HG03175 (cell line): Measurements from ENCODE around the gene ZSWIM1.
"Not testable (repeated sequence)": the region's sequence is repeated elsewhere in the genome, so short reads cannot be mapped to it uniquely, and the experiment has no call there.

Source experiments
- ATAC-seq: cut with Tn5 transposase; IDR thresholded peaks from one replicate; pipeline ENCODE4 v1.9.1; 2021; ENCODE audit warnings: mild to moderate bottlenecking, moderate library complexity; ENCODE audit not compliant: unreplicated experiment

The ZSWIM1 gene

GRCh38 chr20:45887346-45887715, 6.3 kb downstream of the ZSWIM1 start, which contains the start of gene SPATA25:
Gene SPATA25, minus strand, starts transcription at chr20:45887622. Its CDS starts 32 bp downstream, at chr20:45887590.
- ATAC-seq, result no peak

DNA sequence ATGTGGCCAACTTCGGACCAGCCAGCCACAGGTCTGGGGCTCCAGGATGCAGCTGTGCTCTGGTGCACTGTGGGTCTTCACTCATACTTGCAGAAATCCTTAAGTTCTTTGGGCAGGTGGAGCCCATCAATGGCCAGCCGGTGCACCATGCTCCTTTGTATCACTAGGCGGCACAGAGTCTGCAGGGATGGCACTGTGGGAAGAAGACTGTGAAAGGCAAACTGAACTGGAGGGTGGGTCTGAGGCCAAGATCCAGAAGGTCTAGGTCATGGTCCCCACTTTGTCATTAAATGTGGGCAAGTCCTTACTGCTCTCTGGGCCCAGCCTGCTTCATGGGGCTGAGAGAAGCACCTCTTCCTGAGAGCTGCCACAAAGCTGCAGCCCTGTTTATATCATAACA, 7.7 kb downstream of the ZSWIM1 start:
- ATAC-seq, result no peak

- ATAC-seq, result peak; percentile 6
These were observed 9.3 kb downstream of the ZSWIM1 start for GRCh38 chr20:45890077-45890984.

GRCh38 chr20:45890985-45891983, 10.3 kb downstream of the ZSWIM1 start, which contains the start of the genes CTSA and NEURL2:
Gene CTSA, plus strand, starts transcription at chr20:45891335. Its CDS starts 234 bp downstream, at chr20:45891569.
Gene NEURL2, minus strand, starts transcription at chr20:45891208. Its CDS starts 217 bp downstream, at chr20:45890991.
- peak; percentile 78 for ATAC-seq

DNA sequence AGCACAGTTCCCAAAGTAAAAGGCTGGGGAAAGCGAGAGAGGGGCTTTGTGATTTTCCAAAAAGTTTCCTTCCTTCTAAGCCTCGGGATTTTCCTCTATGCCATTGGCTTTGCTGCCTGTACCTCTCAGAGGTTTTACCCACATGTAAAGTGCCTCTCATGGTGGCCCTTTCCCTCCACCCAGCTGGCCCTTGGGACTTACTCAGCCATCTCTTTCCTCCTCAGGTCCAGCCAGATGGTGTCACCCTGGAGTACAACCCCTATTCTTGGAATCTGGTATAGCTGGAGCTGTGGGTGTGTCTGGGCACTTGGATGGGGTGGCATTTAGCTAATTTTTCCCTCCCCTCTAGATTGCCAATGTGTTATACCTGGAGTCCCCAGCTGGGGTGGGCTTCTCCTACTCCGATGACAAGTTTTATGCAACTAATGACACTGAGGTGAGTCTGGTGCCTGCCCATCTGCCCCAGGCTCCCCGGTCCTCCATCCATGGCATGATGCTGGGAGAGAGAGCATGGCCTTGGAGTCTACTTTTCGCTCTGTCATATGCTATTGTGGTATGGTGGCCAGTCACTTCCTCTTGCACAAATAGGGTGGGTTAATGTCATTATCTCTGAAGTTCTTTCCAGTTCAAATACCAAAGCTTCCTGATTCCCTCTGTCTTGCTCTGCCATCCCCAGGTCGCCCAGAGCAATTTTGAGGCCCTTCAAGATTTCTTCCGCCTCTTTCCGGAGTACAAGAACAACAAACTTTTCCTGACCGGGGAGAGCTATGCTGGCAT, 11.2 kb downstream of the ZSWIM1 start:
- no peak for ATAC-seq

- ATAC-seq, result no peak
These were observed 11.9 kb downstream of the ZSWIM1 start for GRCh38 chr20:45892828-45893500.

DNA sequence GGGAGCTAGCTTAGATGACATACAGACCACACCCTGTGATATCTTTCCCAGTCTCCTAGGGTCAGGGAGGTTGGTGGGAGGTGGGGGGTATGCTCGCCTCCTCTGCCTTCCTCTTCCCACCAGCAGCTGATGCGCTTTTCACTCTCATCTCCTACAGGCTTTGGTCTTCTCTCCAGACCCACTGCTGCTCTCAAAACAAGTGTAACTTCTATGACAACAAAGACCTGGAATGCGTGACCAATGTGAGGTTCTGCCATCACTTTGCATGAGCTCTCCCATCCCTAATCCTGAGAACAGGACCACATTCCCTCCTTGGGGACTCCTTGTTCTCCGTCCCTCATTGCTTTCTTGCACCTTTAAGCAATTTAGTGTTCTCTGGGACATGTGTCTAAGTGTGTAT, 12.8 kb downstream of the ZSWIM1 start:
- no peak for ATAC-seq

GRCh38 chr20:45894797-45895196, 13.8 kb downstream of the ZSWIM1 start:
- no peak for ATAC-seq

DNA sequence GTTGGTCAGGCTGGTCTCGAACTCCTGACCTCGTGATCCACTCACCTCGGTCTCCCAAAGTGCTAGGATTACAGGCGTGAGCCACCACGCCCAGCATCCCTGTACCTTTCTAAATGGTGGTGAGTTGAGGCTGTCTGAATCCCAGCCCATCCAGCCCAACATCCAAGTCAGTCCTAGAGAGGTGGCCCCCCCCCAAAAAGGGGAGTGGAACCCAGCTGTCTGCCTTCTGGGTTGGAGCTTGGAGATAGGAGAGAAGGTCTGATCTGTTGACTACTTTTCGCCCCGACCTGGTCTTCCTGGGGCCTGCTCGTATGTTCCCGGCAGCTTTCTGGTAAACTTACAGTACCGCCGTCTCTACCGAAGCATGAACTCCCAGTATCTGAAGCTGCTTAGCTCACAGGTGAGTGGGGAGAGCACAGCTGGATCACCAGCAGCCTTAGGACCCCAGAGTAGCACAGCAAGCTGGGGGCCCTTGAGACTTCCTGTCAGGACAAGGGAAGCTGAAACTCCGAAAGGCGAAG, 15.7 kb downstream of the ZSWIM1 start:
- no peak for ATAC-seq

DNA sequence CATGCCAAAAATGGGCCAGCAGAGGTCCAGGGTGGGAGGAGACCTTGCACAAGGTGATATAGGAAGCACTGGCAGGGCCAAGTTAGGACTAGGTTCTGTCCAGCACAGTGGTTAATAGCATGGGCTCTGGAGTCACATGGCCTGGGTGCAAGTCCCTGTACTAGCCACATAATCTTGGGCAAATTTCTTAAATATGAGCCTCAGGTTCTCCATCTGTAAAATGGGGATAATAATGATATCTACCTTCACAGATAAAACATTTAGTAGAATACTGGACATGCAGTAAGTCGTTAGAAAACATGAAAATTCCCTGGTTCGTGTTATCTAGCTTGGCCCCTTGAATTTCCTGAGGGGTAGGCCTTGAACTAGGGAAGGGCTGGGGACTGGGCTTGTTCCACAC, 16.3 kb downstream of the ZSWIM1 start:
- ATAC-seq, result no peak

- no peak for ATAC-seq
These were observed 16.7 kb downstream of the ZSWIM1 start for GRCh38 chr20:45897692-45898091.

- ATAC-seq, result no peak
These were observed 17.3 kb downstream of the ZSWIM1 start for GRCh38 chr20:45898285-45898684.

DNA sequence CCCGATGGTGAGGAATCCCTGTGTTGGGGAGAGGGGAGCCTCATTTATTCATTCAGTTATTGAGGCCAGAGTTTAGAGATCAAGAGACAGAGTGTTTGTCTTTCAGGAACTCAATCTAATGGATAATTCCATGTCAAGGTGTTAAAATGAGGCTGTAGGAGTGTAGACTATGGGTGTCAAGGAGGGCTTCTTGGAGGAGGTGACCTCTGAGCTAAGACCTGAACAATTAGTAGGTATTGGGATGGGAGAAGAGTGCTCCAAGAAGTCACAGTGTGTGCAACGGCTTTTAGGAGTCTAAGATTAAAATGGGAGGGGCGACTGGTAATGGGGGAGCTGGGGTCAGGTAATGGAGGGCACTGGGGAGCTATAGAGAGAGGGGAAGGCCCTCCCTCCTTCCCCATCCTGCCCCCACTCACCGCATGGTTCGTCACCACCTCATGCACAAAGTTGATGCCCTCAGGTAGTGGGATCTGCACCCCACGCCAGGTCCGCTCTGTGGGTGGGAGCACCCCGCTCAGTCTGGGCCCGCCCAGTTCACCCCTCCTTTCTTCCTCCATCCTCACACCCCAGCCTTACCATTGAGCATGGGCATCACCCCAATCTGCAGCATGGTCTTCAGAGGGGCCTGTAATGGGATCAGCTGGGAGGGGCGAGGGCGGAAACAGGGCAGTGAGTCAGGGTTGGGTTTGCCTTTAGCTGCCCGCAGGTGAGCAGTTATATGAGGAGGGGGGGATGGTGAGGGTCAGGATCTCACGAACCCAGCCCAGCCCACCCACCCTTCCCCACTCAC, 18.2 kb downstream of the ZSWIM1 start:
- no peak for ATAC-seq

- ATAC-seq, result not testable (repeated sequence)
These were observed 20.3 kb downstream of the ZSWIM1 start for GRCh38 chr20:45901332-45901731.

DNA sequence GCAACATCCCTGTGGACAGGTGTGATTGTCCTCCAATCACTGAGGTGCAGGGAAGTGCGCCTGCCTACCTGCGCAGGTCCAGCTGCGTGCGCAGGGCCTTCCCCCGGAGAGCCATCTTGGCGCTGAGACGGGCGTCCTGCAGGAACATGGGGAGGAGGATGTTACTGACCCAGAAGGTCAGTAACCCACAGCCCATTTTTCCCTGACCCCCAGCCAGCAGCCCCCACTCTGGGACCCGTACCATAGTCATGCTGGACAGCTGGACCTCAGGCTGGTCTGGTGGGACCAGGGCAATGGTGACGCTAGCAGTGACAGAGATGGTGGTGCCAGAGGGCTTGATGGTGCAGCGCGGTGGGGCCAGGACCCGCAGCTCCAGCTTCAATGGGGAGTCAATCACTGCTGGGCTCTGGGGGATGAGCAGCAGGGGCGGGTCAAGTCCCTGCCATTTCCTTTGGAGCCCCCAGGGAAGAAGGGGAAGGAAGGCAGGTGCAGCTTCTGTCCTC, 21.2 kb downstream of the ZSWIM1 start:
- no peak for ATAC-seq

GRCh38 chr20:45904583-45905504, 23.8 kb downstream of the ZSWIM1 start:
- no peak for ATAC-seq

DNA sequence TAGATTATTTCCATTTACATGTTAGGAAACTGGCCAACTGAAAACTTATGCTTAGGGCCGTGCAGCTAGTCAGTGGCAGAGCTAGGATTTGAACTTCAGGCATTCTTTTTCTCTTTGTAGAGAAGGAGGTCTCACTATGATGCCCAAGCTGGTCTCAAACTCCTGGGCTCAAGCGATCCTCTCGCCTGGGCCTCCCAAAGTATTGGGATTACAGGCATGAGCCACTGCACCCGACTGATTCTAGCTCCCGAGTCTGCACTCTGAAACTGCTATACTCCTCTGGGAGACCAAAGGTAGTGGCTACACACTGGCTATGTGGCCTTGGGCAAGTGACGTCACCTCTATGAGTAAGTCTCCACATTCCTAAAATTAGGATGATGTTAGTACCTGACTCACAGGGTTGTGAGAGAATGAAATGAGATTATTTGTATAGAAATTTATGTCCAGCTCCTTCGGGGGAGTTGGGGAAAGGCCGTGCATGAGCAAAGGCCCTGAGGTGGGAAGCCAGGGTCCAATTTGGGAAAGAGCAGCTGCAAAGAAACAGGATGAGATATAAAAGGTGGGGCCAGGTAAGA, 24.6 kb downstream of the ZSWIM1 start:
- no peak for ATAC-seq
